ENCODE data around the gene DNAJB13.
A peak's percentile ranks its signal among the peaks of the same experiment; 100 is the strongest.

DNAJB13 gene

DNA sequence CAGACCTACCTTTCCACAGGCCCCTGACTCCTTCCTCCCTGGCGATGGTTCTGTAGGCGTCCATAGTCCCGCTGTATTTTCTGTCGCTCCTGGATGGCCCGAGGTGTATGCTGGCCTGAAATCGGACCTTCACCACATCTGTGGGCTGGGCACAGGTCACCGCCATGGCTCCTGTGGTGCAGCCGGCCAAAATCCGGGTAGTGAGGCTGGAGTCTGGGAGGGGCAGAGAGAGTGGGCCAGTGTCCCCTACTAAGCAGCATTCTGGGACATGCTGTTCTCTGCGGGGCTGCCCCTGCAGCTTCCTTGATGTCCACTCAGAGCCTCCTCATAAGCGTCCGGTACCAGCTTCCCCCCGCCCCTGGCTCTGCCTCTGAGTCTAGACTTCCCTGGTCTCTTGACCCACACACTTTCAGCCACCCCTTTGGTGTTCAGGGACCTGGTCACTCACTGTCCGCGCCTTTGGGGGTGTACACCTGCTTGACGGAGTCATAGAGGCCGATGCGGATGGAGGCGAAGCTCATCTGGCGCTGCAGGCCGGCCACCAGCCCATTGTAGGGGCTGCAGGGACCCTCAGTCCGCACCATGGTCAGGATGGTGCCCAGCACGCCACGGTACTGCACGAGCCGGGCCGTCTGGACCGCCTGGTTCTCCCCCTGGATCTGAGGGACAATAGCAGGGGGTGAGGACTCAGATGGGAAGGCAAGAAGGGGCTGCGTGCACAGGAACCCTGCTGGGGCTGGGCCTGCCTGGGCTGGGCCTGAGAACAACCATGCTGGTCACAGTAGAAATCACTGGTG lies 55.1 kb downstream of the DNAJB13 start:
- no peak overlapping the region for H3K27ac Mint-ChIP-seq
- H3K4me3 Mint-ChIP-seq, result no peak overlapping the region
- H3K27me3 Mint-ChIP-seq, result no peaks in the 10 kb centered on the region
- no peaks in the 10 kb centered on the region for H3K9me3 Mint-ChIP-seq
- H3K36me3 Mint-ChIP-seq, result peaks cover 5 to 41% of the 10 kb centered on the region in 2 donors
- ATAC-seq (replicated peaks) (no peak), DNase-seq (no peak)
- peaks cover 24 to 32% of the 10 kb centered on the region in 2 donors for H3K4me1 Mint-ChIP-seq

DNA sequence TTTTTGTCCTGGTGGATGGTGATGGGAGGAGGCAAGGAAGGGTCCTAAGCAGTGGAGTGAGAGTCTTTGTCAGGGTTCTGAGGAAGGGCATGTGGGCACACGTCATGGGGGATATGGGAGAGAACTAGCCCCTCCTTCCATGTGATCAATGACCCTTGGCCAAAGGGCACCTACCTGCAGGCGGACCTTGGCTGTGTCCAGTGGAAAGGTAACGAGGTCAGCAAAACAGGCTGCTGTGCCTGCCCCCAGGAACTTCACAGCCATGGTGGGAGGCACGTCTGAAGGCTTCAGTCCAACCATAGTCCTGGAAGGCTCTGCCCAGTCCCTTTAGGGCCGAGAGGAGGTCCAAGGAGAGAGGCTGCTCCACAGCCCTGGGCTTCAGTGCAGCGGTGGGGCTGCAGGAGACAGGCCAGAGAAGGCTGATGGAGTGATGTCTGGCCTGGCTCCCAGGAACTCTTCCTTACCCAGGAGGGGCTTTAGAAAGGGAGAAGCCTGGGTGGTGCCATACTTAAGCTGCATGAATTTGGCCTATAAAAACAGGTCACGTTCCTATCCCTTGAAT lies 56.0 kb downstream of the DNAJB13 start:
- Mint-ChIP-seq H3K9me3 (no peaks in the 10 kb centered on the region), H3K4me1 (peaks cover 33 to 41% of the 10 kb centered on the region in 2 donors), H3K27me3 (no peaks in the 10 kb centered on the region), H3K36me3 (peaks cover 9 to 46% of the 10 kb centered on the region in 2 donors), H3K27ac (peak overlapping the region; percentile 68), H3K4me3 (no peak overlapping the region)
- DNase-seq (no peak), ATAC-seq (replicated peaks) (no peak)

DNA sequence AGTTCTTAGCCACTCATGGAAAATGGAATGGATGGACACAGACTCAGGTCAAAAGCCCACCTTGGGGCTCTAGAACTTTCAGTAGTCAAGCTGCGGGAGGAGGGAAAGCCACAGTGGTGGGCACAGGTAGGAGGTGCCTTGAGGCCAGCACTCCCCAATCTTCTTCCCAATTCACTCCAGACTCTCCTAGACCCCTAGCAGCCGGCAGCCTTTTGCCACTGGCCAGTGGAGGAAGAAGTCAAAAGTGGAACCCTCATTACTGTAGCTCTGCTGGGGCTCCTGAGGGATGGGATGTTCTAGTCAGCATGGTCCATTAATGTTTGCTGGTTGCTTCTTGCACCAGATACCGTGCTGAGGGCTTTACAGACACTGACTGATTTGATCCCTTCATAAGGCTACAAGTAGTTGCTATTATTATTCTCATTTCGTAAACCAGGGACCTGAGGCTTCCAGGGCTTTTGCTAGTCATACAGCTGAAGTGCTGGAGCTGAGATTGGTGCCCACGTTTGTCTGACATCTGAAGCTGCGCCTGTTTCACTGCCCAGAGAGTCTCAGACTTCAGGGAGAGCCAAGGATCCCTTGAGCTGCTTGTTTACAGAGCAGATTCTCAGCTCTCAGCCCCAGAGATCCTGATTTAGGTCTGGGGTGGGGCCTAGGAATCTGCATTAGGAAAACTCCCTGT lies 57.0 kb downstream of the DNAJB13 start:
- H3K9me3 Mint-ChIP-seq, result no peaks in the 10 kb centered on the region
- no peaks in the 10 kb centered on the region for H3K27me3 Mint-ChIP-seq
- peaks cover 38 to 51% of the 10 kb centered on the region in 2 donors for H3K4me1 Mint-ChIP-seq
- DNase-seq, result no peak
- peaks cover 11 to 41% of the 10 kb centered on the region in 2 donors for H3K36me3 Mint-ChIP-seq
- H3K4me3 Mint-ChIP-seq, result no peak overlapping the region
- ATAC-seq (replicated peaks), result no peak
- H3K27ac Mint-ChIP-seq, result no peak overlapping the region

DNA sequence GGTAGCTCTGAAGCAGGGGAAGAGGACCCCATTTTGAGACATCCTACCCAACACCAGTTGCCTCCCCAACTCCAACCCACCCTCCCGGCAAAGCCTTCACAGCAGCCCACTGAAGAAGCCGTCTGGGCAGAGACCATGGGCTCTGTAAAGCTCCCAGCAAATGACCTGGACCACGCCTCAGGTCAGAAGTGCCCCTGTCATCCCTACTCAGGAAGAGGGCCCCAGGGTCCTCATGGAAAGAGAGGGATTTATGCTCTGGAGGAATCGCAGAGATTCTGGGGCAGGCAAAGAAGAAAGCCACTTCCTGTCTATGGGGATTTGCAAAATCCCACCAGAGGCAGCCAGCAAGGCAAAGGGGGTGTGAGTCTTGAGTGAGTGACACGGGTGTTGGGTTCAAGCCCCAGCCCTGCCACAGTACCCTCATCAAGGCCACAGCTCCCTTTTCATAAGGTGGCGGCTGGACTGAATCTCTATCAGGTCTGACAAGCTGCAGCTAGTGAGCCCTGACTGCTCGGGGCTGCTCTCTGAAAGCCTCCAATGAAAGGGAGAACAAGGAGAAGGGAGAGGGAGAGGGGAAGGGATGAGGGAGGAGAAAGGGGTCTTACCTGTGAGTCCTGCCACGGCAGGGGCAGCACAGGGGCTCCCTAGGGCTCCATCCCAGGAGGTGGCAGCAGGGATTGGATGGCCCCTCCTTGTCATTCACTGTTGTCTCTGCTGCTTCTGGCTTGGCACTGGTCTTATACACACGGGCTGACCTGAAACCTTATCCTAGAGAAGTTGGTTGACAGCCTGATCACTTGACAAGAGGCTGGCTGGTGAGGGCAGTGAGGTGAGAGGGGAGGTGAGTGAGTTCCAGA lies 57.8 kb downstream of the DNAJB13 start, which contains the start of gene UCP3:
Gene UCP3, minus strand, starts transcription at position 713 of the 857 bp plus-strand sequence. CDS start 2,043 bp downstream, outside the sequence.
- Mint-ChIP-seq H3K4me1 (peaks cover 38 to 54% of the 10 kb centered on the region in 2 donors), H3K27me3 (no peaks in the 10 kb centered on the region), H3K4me3 (peak within 1 kb of the TSS in 1 of 2 donors; percentile 22), H3K36me3 (peaks cover 11 to 35% of the 10 kb centered on the region in 2 donors), H3K27ac (peak within 1 kb of the TSS; percentile 32), H3K9me3 (no peaks in the 10 kb centered on the region)
- ATAC-seq (replicated peaks) (no peak), DNase-seq (no peak)

GRCh38 chr11:74009230-74009547 lies 58.4 kb downstream of the DNAJB13 start:
- DNase-seq, result no peak
- Mint-ChIP-seq H3K27ac (no peak overlapping the region), H3K9me3 (no peaks in the 10 kb centered on the region), H3K27me3 (no peaks in the 10 kb centered on the region), H3K4me3 (no peak overlapping the region), H3K4me1 (peaks cover 41 to 54% of the 10 kb centered on the region in 2 donors), H3K36me3 (peaks cover 14 to 31% of the 10 kb centered on the region in 2 donors)
- ATAC-seq (replicated peaks), result no peak

DNA sequence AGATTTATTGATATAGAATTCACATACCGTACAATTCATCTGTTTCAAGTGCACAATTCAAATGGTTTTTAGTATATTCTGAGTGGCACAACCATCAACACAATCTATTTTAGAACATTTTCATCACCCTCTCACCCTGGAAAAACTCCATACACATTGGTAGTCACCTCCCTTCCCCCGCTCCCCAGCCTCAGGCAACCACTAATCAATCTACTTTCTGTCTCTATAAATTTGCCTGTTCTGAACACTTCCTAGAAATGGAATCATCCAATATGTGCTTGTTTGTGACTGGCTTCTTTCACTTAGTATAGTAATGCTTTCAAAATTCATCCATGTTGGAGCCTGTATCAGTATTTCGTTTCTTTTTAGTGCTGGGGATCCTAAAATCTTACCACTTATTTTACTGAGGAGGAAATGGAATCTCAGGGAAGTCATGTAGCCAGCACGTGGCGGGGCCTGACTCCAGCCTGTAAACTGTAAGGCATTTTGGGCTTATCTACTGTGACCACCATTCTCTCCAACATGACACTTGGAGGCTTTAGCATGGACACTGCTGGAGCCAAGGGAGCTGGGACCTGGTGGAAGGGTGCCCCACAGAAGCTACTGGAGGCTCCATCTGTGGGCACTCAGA lies 59.0 kb downstream of the DNAJB13 start:
- H3K4me1 Mint-ChIP-seq, result peaks cover 43 to 58% of the 10 kb centered on the region in 2 donors
- peaks cover 15 to 31% of the 10 kb centered on the region in 2 donors for H3K36me3 Mint-ChIP-seq
- no peaks in the 10 kb centered on the region for H3K9me3 Mint-ChIP-seq
- peak overlapping the region in 1 of 2 donors; percentile 31 for H3K4me3 Mint-ChIP-seq
- H3K27ac Mint-ChIP-seq, result peak overlapping the region; percentile 93
- H3K27me3 Mint-ChIP-seq, result no peaks in the 10 kb centered on the region
- no peak for DNase-seq
- no peak for ATAC-seq (replicated peaks)

DNA sequence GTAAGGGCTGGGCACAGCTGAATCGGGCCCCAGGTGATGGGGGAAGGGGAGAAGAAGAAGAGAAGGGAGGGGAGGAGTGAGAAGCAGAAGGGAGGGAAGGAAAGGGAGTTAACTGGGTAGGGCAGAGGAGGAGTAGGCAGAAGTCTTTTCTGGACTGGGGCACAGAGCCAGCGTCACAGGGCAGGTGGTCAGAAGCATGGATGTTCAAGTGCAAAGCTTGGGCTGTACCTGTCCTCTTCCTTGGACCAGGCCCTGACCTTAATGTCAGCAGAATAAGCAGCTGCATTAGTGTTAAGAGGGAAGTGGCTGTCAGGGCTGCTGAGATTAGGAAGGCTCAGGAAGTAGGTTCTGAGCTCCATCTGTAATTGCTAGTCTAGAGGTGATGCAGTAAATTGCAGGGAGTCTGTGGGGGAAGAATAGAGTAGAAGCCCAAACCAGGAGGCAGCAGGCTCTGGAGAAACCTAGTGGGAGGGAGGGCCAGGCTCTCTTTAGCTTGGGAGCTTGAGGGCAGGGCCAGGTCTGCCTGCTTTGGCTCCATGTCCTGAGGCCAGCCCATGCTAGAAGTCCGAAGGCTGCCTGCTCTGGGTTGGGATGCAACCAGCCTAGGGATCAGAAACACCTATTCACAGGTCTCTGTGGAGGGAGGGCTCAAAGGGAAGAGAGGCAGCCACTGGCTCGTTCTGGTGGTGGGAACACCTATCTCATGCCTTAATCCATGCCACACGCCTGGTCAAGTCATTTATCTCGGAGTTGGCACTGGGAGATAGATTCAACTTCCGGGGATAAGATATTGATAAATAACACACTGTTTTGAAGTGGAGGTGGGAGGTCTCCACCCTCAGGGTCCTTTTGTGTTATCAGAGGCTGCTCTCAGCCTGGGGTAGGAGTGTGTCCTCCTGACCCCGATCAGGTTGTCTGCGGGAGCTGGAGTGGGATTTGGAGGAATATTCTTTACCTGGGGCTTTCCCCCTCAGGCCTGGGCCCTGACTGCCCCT lies 59.8 kb downstream of the DNAJB13 start:
- ATAC-seq (replicated peaks) (no peak), DNase-seq (no peak)
- Mint-ChIP-seq H3K36me3 (peaks cover 18 to 34% of the 10 kb centered on the region in 2 donors), H3K27me3 (no peaks in the 10 kb centered on the region), H3K4me3 (peak overlapping the region; percentile 28 to 49), H3K4me1 (peaks cover 44 to 58% of the 10 kb centered on the region in 2 donors), H3K9me3 (no peaks in the 10 kb centered on the region), H3K27ac (peak overlapping the region; percentile 93)

DNA sequence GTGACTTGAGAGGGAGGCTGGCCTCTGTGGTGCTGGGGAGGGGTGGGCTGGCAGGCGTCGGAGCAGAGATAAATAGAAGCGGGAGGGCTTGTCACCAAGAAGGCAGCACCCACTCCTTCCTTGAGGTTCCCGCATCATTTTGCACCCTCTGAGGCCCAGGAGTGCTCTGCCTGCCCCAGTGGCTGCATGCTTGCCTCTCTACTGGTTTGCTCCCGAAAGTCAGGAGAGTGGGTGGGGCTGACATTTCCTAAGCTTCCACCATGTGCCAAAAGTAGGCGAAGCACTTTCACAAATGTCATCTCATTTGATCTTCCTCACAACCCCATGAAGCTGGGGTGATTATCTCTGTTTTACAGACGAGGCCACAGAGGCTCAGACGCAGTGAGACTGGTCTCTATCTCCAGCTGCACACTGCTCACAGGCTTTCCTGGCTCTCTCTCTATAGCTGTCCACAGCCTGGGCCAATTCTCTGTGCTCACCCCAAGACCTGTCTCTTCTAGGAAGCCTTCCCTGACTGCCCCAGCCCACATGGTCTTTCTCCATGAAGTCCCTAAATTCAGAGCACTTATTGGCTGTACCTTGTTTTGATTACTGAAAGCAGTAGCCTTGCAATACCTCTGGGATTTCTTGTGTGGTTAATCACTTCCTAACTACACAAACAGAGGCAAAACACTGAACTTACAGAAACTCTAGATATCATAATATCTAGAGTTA lies 60.7 kb downstream of the DNAJB13 start:
- no peaks in the 10 kb centered on the region for H3K9me3 Mint-ChIP-seq
- H3K4me3 Mint-ChIP-seq, result peak overlapping the region; percentile 49 to 54
- H3K36me3 Mint-ChIP-seq, result peaks cover 25 to 41% of the 10 kb centered on the region in 2 donors
- peaks cover 48 to 60% of the 10 kb centered on the region in 2 donors for H3K4me1 Mint-ChIP-seq
- H3K27me3 Mint-ChIP-seq, result no peaks in the 10 kb centered on the region
- peak; percentile 64 for DNase-seq
- peak; percentile 89 to 91 for ATAC-seq (replicated peaks)
- peak overlapping the region; percentile 93 for H3K27ac Mint-ChIP-seq

DNA sequence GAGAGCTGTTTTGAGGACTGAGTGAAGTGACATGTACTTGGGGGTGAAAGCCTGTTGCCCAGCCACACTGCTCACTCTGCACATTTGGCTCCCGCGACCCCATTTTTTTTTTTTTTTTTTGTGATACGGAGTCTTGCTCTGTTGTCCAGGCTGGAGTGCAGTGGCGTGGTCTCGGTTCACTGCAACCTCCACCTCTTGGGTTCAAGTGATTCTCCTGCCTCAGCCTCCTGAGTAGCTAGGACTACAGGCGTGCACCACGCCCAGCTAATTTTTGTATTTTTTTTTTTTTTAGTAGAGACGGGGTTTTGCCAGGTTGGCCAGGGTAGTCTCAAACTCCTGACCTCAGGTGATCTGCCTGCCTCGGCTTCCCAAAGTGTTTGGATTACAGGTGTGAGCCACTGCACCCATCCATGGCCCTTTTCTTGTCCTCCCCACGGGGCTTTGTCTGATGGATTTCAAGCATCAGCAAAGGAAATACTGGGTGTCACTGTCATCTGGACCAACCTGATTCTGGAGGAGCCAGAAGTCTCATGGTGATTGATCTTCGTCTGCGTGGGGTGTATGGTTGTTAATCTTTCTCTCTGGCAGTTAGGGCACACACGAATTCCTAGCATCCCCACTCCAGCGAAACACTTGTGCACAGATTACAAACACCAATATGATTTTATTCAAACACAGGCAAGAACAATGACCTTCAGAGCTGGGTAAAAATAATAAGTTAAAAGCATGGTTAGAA lies 61.4 kb downstream of the DNAJB13 start:
- no peak for ATAC-seq (replicated peaks)
- Mint-ChIP-seq H3K27ac (peak overlapping the region; percentile 68), H3K27me3 (no peaks in the 10 kb centered on the region), H3K9me3 (no peaks in the 10 kb centered on the region), H3K4me3 (peak overlapping the region in 1 of 2 donors; percentile 54), H3K36me3 (peaks cover 32 to 46% of the 10 kb centered on the region in 2 donors), H3K4me1 (peaks cover 49 to 60% of the 10 kb centered on the region in 2 donors)
- no peak for DNase-seq

DNA sequence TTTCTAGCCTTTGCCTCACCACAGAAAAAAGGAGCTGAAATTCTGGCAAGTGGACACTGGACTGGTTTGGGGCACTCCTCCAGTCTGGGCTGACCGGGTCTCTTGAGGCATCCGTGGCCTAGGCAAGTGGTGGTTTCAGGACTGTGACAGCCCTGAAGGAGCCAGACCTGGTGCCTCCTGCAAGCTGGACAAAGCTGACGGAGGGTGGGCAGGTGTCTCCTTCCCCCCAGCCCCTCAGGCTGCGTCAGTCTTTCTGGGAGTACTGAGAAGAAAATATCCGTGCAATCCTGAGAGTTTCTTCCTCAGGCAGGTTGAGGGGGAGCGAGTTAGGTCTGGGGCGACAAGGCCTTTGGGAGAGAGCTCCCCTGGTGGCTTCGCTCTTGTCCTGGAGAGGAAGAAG lies 62.3 kb downstream of the DNAJB13 start:
- ATAC-seq (replicated peaks) (no peak), DNase-seq (no peak)
- H3K4me1 Mint-ChIP-seq, result peaks cover 49 to 60% of the 10 kb centered on the region in 2 donors
- H3K4me3 Mint-ChIP-seq, result no peak overlapping the region
- no peaks in the 10 kb centered on the region for H3K9me3 Mint-ChIP-seq
- peaks cover 35 to 46% of the 10 kb centered on the region in 2 donors for H3K36me3 Mint-ChIP-seq
- no peaks in the 10 kb centered on the region for H3K27me3 Mint-ChIP-seq
- H3K27ac Mint-ChIP-seq, result no peak overlapping the region

- H3K27me3 Mint-ChIP-seq, result no peaks in the 10 kb centered on the region
- ATAC-seq (replicated peaks) (no peak), DNase-seq (no peak)
- H3K4me1 Mint-ChIP-seq, result peaks cover 48 to 51% of the 10 kb centered on the region in 2 donors
- H3K36me3 Mint-ChIP-seq, result peaks cover 35 to 46% of the 10 kb centered on the region in 2 donors
- no peak overlapping the region for H3K27ac Mint-ChIP-seq
- no peaks in the 10 kb centered on the region for H3K9me3 Mint-ChIP-seq
- no peak overlapping the region for H3K4me3 Mint-ChIP-seq
These were observed 64.1 kb downstream of the DNAJB13 start for GRCh38 chr11:74014880-74015279.

Data from stimulated activated naive B cell treated with anti-CD40 and anti-IgM and Interleukin-4, amounts not matched to agents 10 μg/mL and 1 μg/mL and 100 μg/mL, for 72 hours (primary cell).